NT2/D1 (cell line): ENCODE results near the gene PSMD5.

Source experiments
- SUZ12 ChIP-seq: IDR thresholded peaks from 2 replicates; pipeline ENCODE4 v1.6.1; 2011; ENCODE audit not compliant: insufficient read length, insufficient read depth; ENCODE audit errors: extremely low read depth
- YY1 ChIP-seq: IDR thresholded peaks from 2 replicates; pipeline ENCODE4 v1.6.1; 2011; ENCODE audit not compliant: insufficient read length, insufficient read depth
- ZNF274 ChIP-seq: IDR thresholded peaks from 2 replicates; pipeline ENCODE4 v1.6.1; 2011; ENCODE audit warnings: mild to moderate bottlenecking, low read depth, low read length

DNA sequence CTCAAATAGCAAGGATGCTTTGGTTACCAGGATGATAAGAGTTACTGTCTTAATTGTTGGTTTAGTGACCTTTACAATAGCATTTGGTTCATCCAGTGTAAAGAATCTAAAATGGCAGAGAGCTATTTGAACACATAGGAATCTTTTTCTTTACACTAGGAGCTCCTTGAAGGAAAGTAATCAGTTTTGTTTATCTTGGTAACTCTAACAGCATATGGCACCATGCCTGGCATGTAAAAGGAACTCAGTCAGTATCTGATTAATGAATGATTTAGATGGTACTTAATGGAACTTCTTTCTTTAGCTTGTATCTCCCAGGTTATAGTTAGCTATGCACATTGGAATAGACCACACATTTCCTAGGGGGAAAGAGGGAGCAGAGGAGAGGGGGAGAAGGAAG is 9.9 kb downstream of the PSMD5 start:
- TF ChIP-seq SUZ12 (no peak), YY1 (no peak), ZNF274 (no peak)
